GM15510 (cell line): ENCODE results near the gene NDUFA5.

Experiments
- POLR2A ChIP-seq: IDR thresholded peaks from 3 replicates; pipeline ENCODE4 v1.6.1; 2011; ENCODE audit warnings: borderline replicate concordance; ENCODE audit not compliant: insufficient read length; ENCODE audit errors: extremely low read depth

NDUFA5 gene

DNA sequence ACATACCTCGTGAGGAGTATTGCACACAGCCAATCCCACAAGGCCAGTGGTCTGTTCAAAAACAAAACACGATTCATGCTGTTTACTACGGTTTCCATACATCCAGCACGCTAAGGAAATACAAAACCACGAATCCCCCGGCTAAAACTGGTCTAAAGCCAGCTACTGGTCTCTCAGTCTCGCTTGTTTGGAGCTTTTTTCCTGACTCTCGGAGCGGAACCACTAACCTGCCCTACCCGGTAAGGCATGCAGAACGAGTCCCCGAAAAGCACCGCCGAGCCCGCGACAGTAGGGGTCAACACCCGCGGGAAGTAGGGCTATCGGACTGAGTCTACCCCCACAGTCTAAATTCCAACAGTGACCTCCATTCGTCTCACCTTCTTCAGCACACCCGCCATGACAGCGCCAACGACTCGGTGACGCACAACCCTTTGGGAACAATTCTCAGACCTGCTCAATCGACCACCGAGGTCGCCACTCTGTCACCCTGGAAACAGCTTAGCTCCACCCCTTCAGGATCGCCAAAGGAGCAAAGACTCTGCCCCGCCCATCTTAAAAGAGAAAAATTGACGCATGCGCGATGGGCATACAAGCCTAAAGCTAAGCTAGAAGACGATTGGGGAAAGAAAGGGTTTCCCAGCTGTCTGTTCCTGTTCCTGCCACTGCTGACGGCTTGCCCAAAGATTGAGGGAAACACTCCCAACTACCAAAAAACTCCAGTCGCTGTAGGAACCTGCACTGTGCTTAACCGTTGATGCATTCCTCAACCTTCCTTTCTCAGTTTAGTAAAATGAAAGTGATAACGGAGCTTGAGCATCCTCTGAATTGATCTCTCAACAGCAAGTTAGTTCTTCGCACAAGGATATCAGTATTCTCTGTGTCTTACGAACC, at the start of gene NDUFA5:
TSS of gene NDUFA5 (minus strand) at position 421 of the 891 bp plus-strand sequence. CDS start at position 398, 23 bp downstream.
- TF ChIP-seq POLR2A, result peak; percentile 61

DNA sequence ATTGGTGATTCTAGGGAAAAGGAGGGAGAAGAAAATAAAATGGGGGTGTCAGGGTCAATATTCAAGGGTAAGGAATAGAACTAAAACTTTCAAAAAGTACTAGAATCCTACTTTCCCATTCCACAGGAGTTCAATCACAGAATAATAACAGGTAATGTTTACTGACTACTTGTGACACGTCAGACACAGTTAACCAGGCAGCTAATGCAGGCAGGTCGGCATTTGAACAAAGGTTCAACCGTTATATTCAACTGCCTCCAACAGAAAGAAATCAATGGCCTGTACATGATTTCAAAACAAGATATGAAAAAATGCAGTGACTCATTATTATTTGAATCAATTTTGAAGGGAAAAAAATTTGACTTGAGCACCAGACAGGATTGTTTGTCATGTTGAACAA, 47.1 kb upstream of the NDUFA5 start:
- no peak for TF ChIP-seq POLR2A

DNA sequence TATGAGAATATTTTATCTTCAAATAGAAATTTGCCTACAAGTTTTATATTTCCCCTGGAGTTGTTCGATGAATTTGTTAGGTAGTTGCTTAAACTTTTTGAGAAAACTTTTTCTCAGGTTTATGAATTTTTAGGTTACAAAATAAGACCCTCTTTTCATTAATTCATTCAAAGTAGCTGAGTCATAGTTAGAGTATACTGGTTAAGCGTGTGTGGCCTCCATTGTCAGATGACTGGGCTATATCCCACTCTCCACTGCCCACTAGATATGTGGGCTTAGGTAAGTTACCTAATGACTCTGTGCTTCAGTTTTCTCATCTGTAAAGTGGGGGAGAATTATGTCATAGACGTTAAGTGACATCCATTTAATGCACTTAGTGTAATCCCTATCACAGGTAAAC, 45.0 kb upstream of the NDUFA5 start:
- no peak for TF ChIP-seq POLR2A

DNA sequence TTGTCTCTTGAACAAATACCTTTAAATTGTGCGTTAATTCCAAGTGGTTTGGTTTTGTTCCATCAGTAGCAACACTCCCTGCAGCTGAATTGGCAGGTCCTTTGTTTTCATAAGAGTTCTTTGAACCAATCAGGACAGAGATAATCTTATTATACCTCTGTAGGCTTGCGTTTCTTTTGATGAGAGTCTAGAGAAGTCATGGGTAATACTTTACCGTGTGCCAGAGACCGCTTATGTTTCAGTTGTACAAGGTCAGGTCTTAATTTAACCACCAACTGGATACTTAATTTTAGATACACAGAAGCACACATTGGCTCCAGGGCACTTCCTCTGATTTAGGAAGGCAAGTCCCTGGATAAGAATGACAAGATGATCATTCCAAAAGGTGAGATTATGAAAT, 43.9 kb upstream of the NDUFA5 start, which contains the start of gene ASB15:
TSS of gene ASB15 (plus strand) at position 292 of the 400 bp plus-strand sequence. CDS start 12,682 bp downstream, outside the sequence.
- no peak for TF ChIP-seq POLR2A

DNA sequence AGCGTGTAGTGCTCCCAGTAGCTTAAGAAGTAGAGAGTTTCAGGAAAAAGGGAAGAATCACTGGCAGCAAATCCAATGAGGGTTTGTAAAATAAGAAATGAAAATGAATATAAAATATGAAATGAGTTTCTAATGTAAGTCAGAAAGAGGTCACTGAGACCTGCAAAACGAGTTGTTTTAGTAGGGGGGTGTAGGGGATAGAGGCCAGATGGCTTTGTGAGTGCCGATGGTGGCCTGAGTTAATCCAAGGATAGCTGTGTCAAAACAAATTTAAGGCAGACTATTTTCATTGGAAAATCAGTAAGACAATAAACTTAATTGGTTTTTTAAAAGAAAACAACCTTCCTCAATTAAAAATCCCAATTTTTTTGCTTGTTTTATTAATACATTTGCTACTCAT, 43.3 kb upstream of the NDUFA5 start:
- no peak for TF ChIP-seq POLR2A

DNA sequence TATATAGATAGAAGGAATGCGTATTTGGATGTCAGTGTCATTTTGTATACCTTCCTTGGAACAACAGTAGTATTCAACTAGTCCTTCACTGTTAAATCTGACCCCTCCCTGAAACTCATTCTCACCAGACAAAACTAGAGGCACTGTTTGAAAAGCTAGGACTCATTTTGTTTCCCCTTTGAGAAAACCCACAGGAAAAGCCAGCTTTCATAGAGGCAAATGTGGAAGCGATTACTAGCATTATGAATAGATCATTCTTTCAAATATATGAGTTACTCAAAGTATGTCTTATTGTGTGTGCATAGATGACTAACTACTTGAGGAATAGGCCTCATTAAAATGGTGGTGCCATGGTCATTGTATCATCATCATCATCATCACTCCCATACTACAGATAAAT, 42.1 kb upstream of the NDUFA5 start:
- no peak for TF ChIP-seq POLR2A

DNA sequence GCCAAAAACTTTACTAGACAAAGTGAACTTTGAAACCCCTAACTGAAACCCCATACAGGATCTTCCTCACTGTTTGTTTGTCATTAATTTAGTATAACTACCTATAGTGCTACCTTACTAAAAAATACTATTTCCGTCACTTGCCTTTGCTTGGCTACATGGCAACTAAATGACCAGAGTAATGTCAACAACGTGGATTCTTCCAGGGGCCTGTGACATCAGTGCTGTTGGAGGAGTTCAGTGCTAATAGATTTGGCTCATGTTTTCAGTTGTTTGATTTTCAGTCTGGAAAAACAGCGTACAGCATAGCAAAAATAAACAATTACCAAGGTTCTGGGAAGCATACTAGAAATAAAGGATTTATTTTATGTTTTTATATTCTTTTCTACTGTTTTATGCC, 41.0 kb upstream of the NDUFA5 start:
- TF ChIP-seq POLR2A, result no peak

DNA sequence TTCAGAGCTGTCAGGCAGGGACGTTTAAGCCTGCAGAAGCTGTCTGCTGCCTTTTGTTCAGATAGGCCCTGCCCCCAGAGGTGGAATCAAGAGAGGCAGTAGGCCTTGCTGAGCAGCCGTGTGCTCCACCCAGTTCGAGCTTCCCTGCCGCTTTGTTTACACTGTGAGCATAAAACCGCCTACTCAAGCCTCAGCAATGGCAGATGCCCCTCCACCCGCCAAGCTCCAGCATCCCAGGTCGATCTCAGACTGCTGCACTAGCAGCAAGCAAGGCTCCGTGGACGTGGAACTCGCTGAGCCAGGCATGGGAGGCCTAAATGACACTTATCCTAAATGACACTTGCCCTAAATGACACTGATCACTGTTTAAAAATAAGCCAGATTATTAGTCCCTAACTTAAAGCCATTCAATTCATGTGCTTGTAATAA, 37.2 kb upstream of the NDUFA5 start:
- no peak for TF ChIP-seq POLR2A

DNA sequence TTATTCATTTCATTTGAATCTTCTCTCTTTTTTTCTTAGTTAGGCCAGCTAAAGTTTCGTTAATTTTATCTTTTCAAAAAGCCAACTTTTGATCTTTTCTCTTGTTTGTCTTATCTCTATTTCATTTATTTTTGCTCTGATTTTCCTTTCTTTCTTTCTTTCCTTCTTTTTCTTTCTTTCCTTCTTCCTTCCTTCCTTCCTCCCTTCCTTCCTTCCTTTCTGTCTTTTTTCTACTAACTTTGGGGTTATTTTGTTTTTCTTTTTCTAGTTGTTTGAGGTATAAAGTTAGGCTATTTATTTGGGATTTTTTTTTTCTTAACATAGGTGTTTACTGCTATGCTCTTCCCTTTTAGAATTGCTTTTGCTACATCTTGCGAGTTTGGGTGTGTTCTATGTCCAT, 30.8 kb upstream of the NDUFA5 start:
- TF ChIP-seq POLR2A, result no peak

DNA sequence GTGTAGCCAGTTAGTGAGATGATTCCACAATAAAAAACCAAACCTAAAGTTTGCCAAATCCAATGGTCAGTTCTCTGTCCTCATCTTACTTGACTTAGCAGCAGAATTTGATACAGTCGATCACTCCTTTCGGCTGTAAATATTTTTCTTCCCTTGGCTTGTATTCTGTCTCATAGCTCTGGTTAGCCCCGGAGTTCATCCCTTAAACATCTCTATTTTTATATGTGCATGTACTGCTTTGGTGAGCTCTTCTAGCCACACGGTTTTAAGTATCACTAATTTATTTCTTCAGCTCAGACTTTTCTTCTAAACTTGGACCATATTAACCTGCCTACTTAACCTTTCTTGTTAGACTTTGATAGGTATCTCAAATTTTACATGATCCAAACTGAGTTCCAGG, 26.2 kb upstream of the NDUFA5 start:
- no peak for TF ChIP-seq POLR2A

DNA sequence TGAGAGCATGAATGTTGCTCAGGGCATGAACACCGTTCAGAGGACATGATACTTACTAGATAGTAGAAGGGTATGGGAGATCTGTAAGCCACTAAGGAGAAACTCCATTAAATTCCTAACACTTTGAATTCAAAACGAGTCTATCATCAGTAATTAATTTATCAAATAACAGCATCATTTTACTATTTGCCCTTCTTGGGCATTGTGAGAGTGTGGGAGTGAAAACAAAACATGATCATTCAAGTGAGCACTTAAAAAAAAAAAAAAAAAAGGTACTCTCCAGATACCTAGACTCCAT, 23.5 kb upstream of the NDUFA5 start:
- TF ChIP-seq POLR2A, result no peak

DNA sequence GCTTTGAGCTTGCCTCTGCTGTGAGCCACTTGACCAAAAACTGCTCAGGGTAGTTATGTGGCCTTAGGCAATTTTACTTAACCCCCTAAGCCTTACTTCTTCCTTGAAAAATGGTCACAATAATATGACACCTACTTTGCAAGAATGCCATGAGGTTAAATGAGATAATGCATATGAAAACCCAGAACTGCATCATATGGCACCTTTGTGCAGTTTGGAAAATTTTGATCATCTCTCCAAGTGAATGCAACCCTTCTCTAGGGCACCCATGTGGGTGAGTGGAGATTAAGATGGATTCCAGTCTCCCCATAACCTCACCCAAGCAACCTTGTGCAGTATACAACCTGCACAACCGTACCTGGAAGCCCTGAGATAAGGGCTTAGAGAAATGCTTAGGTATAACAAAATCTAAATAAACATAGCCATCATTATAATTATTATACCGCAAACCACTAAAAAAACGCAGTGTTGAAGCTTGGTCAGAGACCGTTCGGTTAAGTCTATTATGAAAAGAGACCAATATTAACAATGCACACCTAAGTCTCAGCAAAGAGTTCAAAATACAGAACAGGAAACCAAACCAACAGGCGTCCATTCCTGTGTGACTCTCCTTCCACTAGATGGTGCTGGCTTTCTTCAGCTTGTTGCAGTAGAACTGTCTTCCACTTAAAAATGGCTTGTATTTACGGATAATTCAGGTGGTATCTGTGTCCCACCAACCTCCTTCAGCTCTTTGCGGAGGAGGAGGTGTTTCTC, 23.0 kb upstream of the NDUFA5 start:
- no peak for TF ChIP-seq POLR2A

DNA sequence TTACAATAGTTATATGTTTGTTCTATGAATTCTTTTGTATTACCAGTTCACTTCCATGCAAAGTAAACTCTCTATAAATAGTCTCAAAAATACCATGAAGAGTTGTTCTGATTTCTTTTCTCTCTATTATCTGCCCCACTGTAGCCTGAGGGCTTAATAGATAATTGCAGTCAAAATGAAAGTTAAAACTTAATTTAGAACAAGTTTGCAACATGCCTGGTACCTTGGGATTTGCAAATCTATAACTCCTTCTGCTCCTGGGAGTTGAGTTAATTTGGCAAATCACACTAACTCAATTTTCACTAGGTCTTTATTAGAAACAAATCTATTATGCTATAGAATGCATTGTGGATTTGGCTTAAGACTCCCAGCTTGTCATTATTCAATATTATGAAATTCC, 21.8 kb upstream of the NDUFA5 start:
- TF ChIP-seq POLR2A, result no peak

DNA sequence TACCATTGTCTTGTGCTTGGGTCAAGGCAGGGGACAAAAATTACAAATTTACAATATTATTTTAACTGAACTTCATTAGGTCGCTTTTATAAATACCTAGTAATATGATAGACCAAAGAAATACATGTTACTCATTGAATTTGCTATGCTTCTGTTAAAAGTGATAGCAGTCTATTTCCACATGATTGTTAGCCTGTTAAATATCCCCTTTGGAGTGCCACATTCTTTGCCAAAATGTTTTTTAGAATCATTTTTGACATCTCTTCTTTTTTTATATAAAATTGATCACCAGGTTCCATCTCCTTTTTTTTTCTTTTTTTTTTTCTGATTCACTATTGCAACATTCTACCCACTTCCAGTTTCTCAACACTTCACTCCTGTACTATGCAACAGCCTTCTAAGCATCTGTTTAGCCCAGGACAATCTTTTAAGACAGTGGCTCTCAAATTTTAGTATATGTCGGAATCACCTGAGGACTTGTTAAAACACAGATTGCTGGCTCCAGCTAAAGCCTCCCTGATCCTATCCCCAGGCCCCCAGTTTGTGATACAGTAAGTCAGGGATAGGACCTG, 16.4 kb upstream of the NDUFA5 start:
- no peak for TF ChIP-seq POLR2A

DNA sequence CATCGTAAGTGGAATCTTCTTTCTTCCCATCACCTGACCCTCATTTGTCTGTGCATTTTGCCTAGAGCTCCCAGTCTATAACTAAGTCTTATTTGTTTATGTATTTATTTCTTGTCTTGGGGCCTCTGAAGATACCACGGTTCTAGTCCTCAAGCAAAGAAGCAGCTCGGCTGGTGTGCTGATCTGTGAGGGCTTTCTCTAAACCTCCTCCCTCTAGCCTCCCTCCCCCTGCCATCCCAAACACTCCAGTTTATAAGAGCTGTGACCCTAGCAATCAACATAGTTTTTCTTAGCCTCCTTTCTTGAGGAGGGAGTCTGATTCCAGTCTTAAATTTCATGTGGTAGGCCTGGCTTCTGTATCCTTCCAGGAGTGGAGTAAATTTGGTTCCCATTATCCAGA, 15.7 kb upstream of the NDUFA5 start:
- TF ChIP-seq POLR2A, result no peak

DNA sequence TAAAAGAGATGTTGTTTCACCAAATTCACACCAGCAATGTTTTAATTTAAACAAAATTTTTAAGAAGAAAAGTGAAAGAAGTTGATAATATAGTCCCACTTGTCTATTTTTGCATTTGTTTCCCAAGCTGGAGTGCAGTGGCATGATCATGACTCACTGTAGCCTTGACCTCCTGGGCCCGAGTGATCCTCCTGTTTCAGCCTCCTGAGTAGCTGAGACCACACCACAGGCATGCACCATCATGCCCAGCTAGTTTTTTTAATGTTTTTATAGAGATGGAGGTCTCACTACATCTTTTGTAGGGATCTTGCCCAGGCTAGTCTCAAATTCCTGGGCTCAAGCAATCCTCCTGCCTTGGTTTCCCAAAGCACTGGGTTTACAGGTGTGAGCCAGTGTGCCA, 14.1 kb upstream of the NDUFA5 start:
- TF ChIP-seq POLR2A, result no peak

DNA sequence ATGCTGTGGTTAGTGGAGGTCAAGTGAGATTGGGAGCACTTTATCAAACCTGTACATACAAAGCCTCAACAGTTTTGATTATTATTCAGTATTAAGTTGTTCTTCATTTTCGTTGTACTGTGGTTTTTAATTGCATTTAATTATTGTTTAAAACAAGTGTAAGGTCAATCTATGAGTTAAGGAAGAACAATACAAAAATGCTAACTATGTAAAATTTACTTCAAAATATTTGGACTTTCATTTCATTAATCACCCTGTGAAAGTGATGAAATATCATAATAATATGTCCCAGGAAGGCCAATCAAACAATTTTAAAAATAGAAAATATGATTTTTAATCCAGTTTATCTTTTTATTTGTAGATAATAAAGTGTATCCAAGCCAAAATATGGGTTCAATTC, 13.6 kb upstream of the NDUFA5 start:
- TF ChIP-seq POLR2A, result no peak
